HL-60 (cell line): ENCODE results near the gene ZNF766.

Experiments
- CTCF ChIP-seq: IDR thresholded peaks from one replicate; pipeline ENCODE4 v1.5.1; 2011; ENCODE audit warnings: low read length, control low read depth, inconsistent platforms; ENCODE audit not compliant: insufficient read depth
- GABPA ChIP-seq: IDR thresholded peaks from 2 replicates; pipeline ENCODE4 v1.6.1; 2012; ENCODE audit warnings: low read depth
- POLR2AphosphoS5 ChIP-seq: IDR thresholded peaks from 2 replicates; pipeline ENCODE4 v1.6.1; 2012; ENCODE audit warnings: low read depth
- REST ChIP-seq: IDR thresholded peaks from 2 replicates; pipeline ENCODE4 v1.6.1; 2012; ENCODE audit warnings: low read depth; ENCODE audit not compliant: insufficient replicate concordance

GRCh38 chr19:52221031-52221430 lies 48.4 kb upstream of the ZNF766 start:
- TF ChIP-seq CTCF (no peak), REST (no peak), POLR2AphosphoS5 (no peak), GABPA (no peak)
